ENCODE measurements around the gene DLGAP4. TPM values are rescaled to one million over a fixed set of nuclear protein-coding genes. Genes with fewer than 3 reads are reported as not detected.

The DLGAP4 gene
- total RNA-seq, 2 experiments from 2014 or later: 11.5 to 13.1 TPM

DNA sequence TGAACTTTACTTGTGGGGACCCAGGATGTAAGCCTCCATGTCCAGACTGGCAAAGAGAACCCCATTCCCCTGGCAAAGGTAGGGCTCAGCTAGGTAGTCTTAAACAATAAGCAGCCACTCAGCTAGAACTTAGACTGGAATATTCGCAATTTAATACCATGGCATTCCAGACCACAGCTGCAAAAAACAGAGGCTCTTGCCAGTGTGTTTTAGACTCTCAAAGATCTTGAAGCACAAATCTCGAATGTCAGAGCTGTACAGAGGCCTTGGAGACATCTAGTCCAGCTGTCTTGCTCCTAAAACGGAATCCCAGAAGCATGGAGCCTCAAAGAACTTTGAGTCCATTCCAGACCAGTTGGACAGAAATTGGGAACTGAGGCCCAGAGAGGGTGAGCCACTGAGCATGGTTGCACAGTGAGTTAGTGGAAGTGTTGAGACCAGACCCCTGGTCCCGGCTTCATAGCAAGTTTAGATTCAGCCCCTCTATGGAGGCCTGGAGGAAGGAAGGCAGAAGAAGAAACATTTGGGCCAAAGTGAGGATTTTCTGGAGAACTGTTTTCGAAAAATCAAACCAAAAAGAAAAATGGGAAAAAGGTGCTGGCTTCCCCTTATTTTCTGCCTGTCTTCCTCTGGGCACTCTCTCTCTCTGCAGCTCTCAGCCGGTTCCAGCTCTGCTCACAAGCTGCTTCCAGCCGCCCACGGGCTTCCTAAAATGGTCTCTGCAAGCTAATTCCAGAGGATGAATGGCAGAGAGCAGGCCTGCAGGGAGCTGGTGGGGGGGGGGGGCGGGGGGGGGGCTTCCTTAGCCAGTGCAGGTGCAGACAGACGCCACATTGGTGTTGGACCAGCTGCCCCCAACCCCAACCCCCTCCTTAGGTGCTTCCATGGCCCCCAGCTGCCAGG, 37.4 kb upstream of the DLGAP4 start:
- H3K4me1 Mint-ChIP-seq (ENCODE audit: low read depth): no peaks in the 10 kb centered on the region
- TF ChIP-seq, protein P1, sequence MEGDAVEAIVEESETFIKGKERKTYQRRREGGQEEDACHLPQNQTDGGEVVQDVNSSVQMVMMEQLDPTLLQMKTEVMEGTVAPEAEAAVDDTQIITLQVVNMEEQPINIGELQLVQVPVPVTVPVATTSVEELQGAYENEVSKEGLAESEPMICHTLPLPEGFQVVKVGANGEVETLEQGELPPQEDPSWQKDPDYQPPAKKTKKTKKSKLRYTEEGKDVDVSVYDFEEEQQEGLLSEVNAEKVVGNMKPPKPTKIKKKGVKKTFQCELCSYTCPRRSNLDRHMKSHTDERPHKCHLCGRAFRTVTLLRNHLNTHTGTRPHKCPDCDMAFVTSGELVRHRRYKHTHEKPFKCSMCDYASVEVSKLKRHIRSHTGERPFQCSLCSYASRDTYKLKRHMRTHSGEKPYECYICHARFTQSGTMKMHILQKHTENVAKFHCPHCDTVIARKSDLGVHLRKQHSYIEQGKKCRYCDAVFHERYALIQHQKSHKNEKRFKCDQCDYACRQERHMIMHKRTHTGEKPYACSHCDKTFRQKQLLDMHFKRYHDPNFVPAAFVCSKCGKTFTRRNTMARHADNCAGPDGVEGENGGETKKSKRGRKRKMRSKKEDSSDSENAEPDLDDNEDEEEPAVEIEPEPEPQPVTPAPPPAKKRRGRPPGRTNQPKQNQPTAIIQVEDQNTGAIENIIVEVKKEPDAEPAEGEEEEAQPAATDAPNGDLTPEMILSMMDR (IDR thresholded peaks at IDR 0.05): no peak
- intact Hi-C loops (cut with micrococcal nuclease): no loop called here
- ChIA-PET CTCF (interaction anchor here (1.3 to 1.8 kb wide), 3 partner anchors 69 to 171 kb away, joined by 3 to 9 read pairs (median 5); no protein-coding TSS in a partner anchor), POLR2A (interaction anchor here (0.9 kb wide), 1 partner anchor 16 kb away, joined by 4 read pairs; no protein-coding TSS in a partner anchor)
- no peak for DNase-seq
- no peaks in the 10 kb centered on the region for H3K27me3 Mint-ChIP-seq
- ATAC-seq: no peak
- H3K36me3 Mint-ChIP-seq (ENCODE audit: low read depth): no peaks in the 10 kb centered on the region
- H3K27ac Mint-ChIP-seq: no peak overlapping the region
- H3K4me3 Mint-ChIP-seq: no peak overlapping the region
- H3K9me3 Mint-ChIP-seq: no peaks in the 10 kb centered on the region

DNA sequence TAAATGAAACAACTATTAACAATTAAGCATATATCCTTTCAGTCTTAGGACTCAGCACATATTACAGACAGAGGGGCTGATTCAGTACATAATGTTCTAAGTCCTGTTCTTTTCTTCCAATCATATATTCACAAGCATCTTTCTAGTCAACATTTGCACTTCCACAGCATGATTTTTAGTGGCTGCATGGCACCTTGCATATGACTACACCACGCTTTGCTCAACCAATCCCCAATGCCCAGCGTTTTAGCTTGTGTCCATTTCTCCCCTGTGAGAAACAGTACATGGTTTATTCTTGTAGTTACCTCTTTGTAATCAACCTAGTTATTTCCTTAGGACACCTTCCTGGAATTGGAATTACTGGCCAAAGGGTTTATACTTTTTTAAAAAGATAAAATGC, 36.6 kb upstream of the DLGAP4 start:
- no peaks in the 10 kb centered on the region for H3K36me3 Mint-ChIP-seq (ENCODE audit: low read depth)
- POLR2A ChIA-PET: no interaction called here
- no peak for DNase-seq
- intact Hi-C loops (cut with micrococcal nuclease): no loop called here
- no peak overlapping the region for H3K4me3 Mint-ChIP-seq
- CTCF ChIA-PET: interaction anchor here (1.3 to 1.7 kb wide), 2 partner anchors 70 to 170 kb away, joined by 3 to 9 read pairs; no protein-coding TSS in a partner anchor
- no peak for ATAC-seq
- H3K27ac Mint-ChIP-seq: no peak overlapping the region
- H3K4me1 Mint-ChIP-seq (ENCODE audit: low read depth): no peaks in the 10 kb centered on the region
- no peaks in the 10 kb centered on the region for H3K9me3 Mint-ChIP-seq
- no peaks in the 10 kb centered on the region for H3K27me3 Mint-ChIP-seq
- TF ChIP-seq, protein P1 (IDR thresholded peaks at IDR 0.05): no peak

DNA sequence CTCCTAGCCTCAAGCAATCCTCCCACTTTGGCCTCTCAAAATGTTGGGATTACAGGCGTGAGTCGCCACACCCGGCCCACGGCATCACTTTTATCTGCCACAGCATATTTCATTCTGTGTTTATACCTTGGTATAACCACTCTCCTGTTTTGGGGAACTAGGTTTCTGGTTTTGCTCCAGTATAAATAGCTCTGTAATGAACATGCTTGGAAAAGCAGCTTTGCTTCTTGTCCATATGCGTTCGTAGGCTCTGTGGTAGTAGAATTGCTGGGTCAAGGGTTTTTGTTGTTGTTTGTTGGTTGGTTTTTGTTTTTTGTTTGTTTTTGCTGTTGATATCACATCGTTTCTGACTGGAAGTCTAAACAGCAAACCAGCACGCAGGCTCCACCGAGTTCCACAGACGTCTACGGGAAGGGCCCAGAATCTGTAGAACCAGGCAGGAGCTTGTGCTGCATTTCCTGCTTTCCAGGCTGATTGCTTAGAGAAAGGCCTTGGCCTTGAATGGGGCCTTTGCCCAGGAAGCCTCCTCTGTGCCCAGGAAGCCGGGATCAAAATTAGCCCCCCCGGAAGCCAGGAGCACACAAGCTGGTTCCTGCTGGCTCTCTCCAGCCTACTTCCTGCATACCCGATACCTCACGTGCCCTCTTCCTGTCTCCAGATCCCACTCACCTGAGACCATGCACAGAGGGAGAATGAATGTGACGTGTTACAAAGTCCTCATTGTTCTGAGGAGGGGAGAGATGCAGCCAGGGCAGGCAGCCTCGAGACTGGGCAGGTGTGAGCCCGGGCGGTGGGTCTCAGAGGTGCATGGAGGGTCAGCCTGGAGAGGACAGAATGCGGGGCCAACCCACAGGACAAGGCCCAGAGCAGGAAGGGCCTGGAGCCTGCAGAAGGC, 35.1 kb upstream of the DLGAP4 start:
- Mint-ChIP-seq H3K4me1 (ENCODE audit: low read depth) (no peaks in the 10 kb centered on the region), H3K9me3 (no peaks in the 10 kb centered on the region), H3K27me3 (no peaks in the 10 kb centered on the region), H3K27ac (no peak overlapping the region), H3K4me3 (no peak overlapping the region), H3K36me3 (ENCODE audit: low read depth) (no peaks in the 10 kb centered on the region)
- DNase-seq (no peak), ATAC-seq (no peak)
- ChIA-PET CTCF (interaction anchor here (2.1 to 4.1 kb wide), 2 partner anchors 129 to 168 kb away, joined by 9 to 22 read pairs; no protein-coding TSS in a partner anchor), POLR2A (interaction anchor here (1.9 kb wide), 1 partner anchor 11 kb away, joined by 4 read pairs; no protein-coding TSS in a partner anchor)
- intact Hi-C loops (cut with micrococcal nuclease): loop anchor here (10.0 kb wide), 1 partner anchor 164 kb away; no protein-coding TSS in a partner anchor
- TF ChIP-seq, protein P1 (IDR thresholded peaks at IDR 0.05): no peak

DNA sequence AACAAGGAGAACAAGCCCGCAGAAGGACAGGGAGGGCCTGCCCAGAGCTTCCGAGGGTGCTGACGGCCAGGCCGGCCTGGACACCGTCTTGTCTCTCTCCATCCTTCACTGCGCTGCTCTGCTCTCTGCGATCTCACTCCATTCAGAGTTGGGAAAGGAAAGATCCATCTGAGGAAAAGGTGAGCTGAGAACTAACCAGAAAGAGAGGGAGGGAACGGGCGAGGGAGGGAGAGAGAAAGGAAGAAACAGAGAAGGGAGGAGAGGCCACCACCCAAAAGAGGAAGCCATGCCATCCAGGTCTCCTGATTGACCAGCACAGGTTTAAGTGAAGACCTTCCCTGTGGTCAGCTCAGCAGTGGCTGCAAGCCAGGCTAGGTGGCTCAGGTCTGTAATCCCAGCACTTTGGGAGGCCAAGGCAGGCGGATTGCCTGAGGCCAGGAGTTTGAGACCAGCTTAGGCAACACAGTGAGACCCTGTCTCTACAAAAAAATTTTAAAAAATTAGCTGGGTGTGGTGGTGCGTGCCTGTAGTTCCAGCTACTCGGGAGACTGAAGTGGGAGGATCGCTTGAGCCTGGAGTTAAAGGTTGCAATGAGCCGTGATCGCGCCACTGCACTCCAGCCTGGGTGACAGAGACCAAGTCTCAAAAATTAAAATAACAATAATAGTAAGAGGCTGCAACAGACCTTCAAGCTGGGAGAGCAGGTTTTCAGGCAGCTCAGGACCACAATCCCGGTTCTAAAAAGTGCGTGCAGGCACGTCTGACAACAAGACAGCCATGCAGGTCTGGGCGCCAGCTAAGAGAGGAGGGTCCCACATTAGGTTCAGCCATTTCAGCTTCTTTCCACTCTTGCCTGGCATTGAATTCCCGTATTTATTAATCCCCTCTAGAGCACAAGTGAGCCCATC, 34.2 kb upstream of the DLGAP4 start:
- POLR2A ChIA-PET: interaction anchor here (1.9 kb wide), 1 partner anchor 10 kb away, joined by 4 read pairs; no protein-coding TSS in a partner anchor
- intact Hi-C loops (cut with micrococcal nuclease): loop anchor here (10.0 kb wide), 1 partner anchor 163 kb away; no protein-coding TSS in a partner anchor
- DNase-seq (no peak), ATAC-seq (no peak)
- Mint-ChIP-seq H3K36me3 (ENCODE audit: low read depth) (no peaks in the 10 kb centered on the region), H3K4me3 (no peak overlapping the region), H3K27me3 (no peaks in the 10 kb centered on the region), H3K27ac (no peak overlapping the region), H3K4me1 (ENCODE audit: low read depth) (no peaks in the 10 kb centered on the region), H3K9me3 (no peaks in the 10 kb centered on the region)
- TF ChIP-seq, protein P1 (IDR thresholded peaks at IDR 0.05): no peak
- CTCF ChIA-PET: interaction anchor here (2.1 to 4.1 kb wide), 3 partner anchors 128 to 167 kb away, joined by 9 to 22 read pairs (median 9); no protein-coding TSS in a partner anchor
